CD4-positive, alpha-beta T cell treated with Interleukin-6 at 100 ng/mL for 8 hours (primary cell): Measurements from ENCODE around the gene GTF2A1.
"Not testable (repeated sequence)": the region's sequence is repeated elsewhere in the genome, so short reads cannot be mapped to it uniquely, and the experiment has no call there.

Experiments used
- DNase-seq: peaks from one replicate; pipeline ENCODE4 v3.0.0-alpha.2; 2020; ENCODE audit warnings: mixed read lengths, low spot score

The GTF2A1 gene

DNA sequence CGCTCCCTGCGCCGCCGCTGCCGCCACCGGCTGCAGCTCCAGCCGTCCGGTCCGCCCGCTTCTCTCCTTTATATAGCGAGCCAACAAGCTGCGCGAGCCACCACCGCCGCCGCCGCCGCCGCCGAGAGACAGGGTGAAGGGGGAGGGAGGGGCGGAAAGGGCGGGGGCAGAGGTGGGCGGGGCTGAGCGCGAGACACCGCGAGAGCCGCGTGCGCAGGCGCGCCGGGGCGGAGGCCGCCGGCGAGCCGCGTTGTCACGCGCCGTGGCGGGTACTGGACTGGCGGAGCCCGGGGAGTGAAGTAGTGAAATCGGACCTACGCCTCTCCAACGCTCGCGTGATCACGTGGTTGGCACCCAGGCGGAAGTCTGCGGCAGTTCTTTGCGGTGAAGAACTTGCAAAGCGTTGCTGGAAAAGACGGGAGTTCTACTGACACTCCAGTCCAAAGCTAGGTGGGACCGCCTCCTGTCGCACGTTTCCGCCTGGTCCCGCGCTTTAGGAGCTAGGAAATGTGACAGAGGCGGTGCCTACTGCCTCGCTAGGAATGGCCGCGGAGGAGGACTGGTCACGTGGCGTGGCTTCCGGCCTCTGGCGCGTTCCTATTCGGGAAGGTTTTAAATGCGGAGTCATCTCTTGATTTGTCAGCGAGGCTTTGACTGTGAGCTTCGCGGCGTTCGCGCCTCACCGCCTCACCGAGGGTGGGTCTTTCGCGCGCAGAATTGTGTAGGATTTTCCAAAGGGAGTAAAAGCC lies at the start of gene GTF2A1:
Gene GTF2A1, minus strand, starts transcription at position 130 of the 749 bp plus-strand sequence. CDS start 441 bp downstream, outside the sequence.
- peak; percentile 95 for DNase-seq

GRCh38 chr14:81269979-81270375 lies 49.2 kb upstream of the GTF2A1 start:
- DNase-seq: no peak

GRCh38 chr14:81269100-81269978 lies 48.6 kb upstream of the GTF2A1 start:
- peak; percentile 40 for DNase-seq

DNA sequence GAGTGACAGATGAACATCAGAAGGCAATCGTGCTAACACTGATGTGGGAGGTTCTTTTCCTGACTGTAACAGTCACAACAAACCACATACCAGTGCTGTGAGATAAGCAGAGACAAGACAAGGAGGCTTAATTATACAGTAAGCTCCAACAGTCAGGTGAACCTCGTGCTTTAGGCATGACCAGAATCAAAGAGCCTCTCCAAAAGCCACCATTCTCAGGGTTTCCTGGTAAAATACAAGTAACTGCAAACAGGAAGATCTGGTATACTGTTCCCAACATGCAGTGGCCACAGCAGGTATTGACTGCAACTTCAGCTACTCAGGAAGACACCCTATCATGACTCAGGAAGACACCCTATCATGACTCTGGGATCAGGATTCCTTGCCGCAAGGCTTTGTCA lies 47.3 kb upstream of the GTF2A1 start:
- DNase-seq: no peak

- no peak for DNase-seq
These were observed 44.9 kb upstream of the GTF2A1 start for GRCh38 chr14:81265636-81266169.

DNA sequence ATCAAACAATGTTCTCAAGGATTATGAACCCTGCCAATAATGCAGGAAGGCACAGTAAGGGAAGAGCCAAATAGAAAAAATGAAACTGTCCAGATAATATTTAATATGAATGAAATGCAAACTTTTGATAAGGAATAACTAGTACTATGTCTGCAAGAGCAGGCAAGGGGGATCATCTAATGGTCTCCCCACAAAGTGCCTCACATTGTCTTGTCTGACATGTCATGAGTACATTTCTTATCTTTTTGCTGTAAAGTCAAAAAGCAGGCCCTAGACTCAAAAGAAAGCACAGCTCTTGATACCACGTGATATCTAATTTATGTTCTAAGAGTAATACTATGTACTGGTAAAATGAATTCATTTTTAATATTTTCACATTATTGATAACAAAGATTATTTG lies 43.9 kb upstream of the GTF2A1 start:
- DNase-seq: no peak

DNA sequence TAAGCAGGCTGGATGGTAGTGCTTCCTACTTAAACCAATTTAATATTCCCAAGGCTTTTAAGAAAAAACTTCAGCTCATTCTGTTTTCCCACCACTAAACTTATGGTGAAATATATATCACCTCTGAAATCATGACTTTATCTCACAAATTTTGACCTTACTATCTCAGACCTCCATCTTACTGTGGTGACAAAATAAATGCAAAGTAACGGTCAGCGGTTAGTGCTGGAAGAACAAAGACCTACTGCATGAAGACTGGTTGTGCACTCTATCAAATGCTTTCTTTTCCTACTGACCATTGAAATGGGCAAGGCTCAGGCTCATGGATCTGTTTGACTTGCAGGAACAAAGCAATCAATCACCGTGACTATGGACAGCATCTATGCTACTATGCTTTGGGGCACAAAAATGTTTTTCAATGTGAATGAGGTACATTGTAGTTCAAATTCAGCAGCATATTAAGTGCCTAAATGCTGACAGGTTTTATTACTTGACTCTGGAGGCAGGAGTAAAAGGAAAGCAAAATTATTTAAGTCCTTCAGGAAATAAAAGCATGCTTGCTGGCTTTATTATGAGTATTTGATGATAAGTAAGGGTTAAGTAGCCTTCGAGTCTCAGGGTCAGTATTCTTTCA lies 43.1 kb upstream of the GTF2A1 start:
- no peak for DNase-seq

GRCh38 chr14:81261176-81261575 lies 40.4 kb upstream of the GTF2A1 start:
- DNase-seq: no peak

DNA sequence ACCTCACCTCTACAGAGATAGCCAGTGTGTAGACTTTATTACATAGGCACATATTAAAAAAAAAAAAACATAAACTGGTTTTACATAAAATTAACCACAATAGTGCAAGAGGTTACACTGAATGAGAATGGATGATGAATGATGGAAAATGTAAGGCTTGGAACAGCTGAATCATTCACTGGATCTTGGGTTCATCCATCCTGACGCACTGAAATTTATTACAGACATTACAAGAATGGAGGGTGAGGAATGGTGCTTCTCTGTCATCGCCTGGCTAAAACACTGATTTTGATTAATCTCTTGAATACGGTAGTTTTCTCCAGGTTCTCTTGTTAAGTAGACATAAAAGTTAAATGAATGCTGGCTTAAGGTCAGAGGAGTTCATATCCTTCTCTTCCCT lies 40.0 kb upstream of the GTF2A1 start:
- no peak for DNase-seq

GRCh38 chr14:81256289-81256960 lies 35.7 kb upstream of the GTF2A1 start:
- DNase-seq: no peak

- DNase-seq: no peak
These were observed 31.5 kb upstream of the GTF2A1 start for GRCh38 chr14:81252278-81252677.

DNA sequence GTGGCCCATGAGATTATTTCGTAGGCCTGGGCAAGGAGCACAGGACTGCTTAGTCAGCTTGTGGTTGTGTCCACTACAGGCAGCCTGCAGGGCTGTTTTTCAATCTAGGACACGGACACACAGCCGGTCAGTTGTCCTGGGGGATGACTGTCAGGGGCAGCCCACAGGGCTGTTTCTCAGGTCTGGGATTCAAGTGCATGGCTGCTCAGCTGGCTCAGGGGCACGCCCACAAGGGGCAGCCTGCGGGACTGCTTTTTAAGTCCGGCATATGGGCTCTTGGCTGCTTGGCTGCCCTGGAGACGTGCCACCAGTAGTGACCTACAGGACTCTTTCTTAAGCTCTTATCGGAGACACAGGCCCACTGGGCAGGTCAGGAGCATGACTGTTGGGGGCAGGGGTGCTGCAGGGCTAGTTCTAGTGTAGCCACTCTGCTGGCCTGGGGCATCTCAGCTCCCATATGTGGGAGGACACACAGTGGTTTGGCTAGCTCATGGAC lies 26.6 kb upstream of the GTF2A1 start:
- no peak for DNase-seq

DNA sequence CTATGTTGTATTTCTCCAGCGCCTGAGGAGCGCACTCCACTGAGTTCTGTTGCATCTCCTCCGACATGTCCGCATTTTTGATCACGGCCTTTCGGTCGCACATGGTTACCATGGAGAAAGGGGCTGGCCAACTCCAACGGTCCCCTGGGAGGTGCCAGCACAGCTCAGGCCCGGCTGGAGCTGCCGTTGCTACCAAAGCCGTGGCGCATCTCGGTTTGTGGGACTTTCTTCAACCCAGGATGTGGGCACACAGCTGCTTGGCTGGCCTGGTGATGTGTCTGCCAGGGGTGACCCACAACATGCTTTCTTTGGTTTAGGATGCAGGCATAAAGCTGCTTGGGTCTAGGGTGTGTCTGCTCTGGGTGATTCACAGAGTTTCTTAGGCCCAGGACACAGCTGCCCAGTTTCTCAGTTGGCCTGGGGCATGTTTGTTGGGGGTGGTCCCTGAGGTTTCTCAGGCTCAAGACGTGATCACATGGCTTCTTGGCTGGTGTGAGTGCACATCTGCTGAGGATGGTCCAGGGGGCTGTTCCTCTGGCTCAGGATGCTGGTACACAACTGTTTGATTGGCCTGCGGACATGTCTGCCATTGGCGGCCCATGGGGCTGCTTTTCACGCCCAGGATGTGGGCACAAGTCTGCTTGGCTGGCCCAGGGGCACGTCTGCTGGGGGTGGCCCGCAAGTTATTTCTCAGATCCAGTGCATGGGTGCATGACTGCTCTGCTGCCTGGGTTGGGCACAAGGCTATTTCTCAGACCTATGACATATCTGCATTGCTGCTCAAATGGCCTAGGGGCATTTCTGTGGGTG lies 25.9 kb upstream of the GTF2A1 start:
- no peak for DNase-seq

GRCh38 chr14:81245771-81246170 lies 25.0 kb upstream of the GTF2A1 start:
- DNase-seq: no peak

DNA sequence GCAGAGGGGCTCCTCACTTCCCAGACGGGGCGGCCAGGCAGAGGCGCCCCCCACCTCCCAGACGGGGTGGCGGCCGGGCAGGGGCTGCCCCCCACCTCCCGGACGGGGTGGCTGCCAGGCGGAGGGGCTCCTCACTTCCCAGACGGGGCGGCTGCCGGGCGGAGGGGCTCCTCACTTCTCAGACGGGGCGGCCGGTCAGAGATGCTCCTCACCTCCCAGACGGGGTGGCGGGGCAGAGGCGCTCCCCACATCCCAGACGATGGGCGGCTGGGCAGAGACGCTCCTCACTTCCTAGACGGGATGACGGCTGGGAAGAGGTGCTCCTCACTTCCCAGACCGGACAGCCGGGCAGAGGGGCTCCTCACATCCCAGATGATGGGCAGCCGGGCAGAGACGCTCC lies 23.7 kb upstream of the GTF2A1 start:
- not testable (repeated sequence) for DNase-seq

DNA sequence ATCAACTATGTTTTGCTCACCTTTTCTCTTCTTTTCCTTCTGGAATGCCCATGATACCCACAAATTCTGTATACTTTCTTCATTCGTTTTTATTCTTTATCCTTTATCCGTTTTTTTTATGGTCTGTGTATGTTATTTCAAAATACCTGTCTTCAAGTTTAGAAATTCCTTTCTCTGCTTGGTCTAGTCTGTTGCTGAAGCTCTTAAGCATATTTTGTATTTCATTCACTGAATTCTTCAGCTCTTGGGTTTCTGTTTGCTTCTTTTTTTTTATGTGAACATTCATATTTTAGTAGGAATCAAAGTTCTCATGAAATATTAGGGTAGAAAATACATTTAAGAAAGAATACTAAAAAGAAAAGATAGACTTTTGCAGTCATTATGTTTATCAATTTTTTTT lies 22.7 kb upstream of the GTF2A1 start:
- no peak for DNase-seq

GRCh38 chr14:81236849-81237248 lies 16.1 kb upstream of the GTF2A1 start:
- DNase-seq: not testable (repeated sequence)

GRCh38 chr14:81236138-81236537 lies 15.4 kb upstream of the GTF2A1 start:
- no peak for DNase-seq

GRCh38 chr14:81235096-81235495 lies 14.3 kb upstream of the GTF2A1 start:
- DNase-seq: no peak

DNA sequence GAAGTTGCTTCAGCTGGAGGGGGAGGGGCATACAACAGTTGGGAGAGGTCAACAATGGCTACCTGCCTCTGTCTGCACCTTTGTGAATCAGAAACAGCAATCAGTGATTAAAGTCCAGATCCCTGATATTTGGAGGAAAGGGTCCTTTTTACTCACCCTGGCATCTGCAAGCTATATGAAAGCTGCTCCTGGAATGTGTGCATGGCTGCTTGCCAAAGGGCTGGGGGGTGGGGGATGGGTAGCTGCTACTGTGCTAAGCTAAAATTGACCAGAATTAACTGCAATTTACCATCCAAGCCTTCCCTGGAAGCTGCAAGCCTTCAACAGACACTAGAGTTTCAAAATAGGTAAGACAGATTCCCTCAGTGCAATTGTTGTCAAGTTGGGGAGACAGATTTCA lies 13.5 kb upstream of the GTF2A1 start:
- DNase-seq: no peak

DNA sequence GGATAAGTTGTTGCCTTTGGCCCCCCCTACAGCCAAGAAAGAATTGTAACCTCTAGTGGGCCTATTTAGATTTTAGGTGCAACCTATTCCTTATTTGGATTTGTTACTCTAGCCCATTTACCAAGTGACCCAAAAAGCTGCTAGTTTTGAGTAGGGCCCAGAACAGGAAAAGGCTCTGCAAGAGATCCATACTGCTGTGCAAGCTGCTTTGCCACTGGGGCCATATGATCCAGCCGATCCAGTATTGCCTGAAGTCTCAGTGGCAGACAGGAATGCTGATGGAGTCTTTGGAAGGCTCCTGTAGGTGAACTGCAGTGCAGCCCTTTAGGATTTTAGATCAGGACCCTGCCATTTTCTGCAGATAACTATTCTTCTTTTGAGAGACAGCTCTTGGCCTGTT lies 12.9 kb upstream of the GTF2A1 start:
- DNase-seq: no peak
